Erythroblast (primary cell): Measurements from ENCODE around the gene SSBP2.

Source experiments
- GATA1 ChIP-seq: IDR thresholded peaks from 2 replicates; pipeline ENCODE4 v1.6.1; 2011; ENCODE audit warnings: low read depth, mild to moderate bottlenecking, control low read depth, low read length, moderate library complexity
- POLR2A ChIP-seq: IDR thresholded peaks from 2 replicates; pipeline ENCODE4 v1.6.1; 2011; ENCODE audit warnings: mild to moderate bottlenecking, low read length

DNA sequence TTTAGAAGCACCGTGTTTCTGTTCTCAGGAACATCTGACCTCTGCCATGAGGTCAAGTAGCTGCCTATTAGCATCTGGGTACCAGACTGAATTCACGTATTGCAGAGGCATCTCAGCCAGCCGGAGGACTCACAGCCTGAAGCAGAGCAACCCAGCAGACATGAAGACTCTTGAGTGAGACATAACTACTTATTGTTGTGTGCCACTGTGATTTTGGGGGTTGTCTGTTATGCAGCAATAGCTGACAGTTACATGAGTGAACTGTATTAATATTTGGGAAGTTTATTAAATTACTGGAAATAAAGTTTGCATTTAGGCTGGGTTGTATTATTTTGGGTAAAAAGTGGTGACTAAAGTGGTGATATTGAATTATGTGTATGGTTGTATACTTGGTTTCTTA, 355.6 kb downstream of the SSBP2 start:
- TF ChIP-seq POLR2A = no peak
- no peak for TF ChIP-seq GATA1
